Dendritic cell treated with granulocyte-macrophage colony-stimulating factor and Interleukin-4, amounts not matched to agents 40 ng/mL and 50 ng/mL, for 4 days (primary cell): ENCODE measurements around the gene ATP7B.
"Not testable (repeated sequence)": the region's sequence is repeated elsewhere in the genome, so short reads cannot be mapped to it uniquely, and the experiment has no call there.

Experiments
- H3K27ac Mint-ChIP-seq: one replicate; pipeline ENCODE4 v1.8.0; 2022; ENCODE audit warnings: mild to moderate bottlenecking, mixed read lengths
- H3K27me3 Mint-ChIP-seq: one replicate; pipeline ENCODE4 v1.8.0; 2022; ENCODE audit warnings: mild to moderate bottlenecking, mixed read lengths
- H3K36me3 Mint-ChIP-seq: one replicate; pipeline ENCODE4 v1.8.0; 2022; ENCODE audit warnings: low read depth, mixed read lengths
- H3K4me1 Mint-ChIP-seq: one replicate; pipeline ENCODE4 v1.8.0; 2022; ENCODE audit warnings: low read depth, mixed read lengths
- H3K4me3 Mint-ChIP-seq: one replicate; pipeline ENCODE4 v1.8.0; 2022; ENCODE audit warnings: mild to moderate bottlenecking, moderate library complexity, mixed read lengths
- H3K9me3 Mint-ChIP-seq: one replicate; pipeline ENCODE4 v1.8.0; 2022; ENCODE audit warnings: mixed read lengths
- intact Hi-C: fragments of 100-400 bp; cut with micrococcal nuclease; formaldehyde crosslinking; loops from one replicate; pipeline ENCODE4 v1.15.0; 2022

ATP7B gene

GRCh38 chr13:51999921-52000320 is 11.3 kb downstream of the ATP7B start:
- no peaks in the 10 kb centered on the region for H3K9me3 Mint-ChIP-seq
- intact Hi-C loops: loop anchor here (2.0 kb wide), 1 partner anchor 201 kb away; no protein-coding TSS in a partner anchor

GRCh38 chr13:51999510-51999911 is 11.7 kb downstream of the ATP7B start:
- no peaks in the 10 kb centered on the region for H3K36me3 Mint-ChIP-seq
- H3K4me3 Mint-ChIP-seq: no peak overlapping the region
- H3K4me1 Mint-ChIP-seq: peaks cover 16% of the 10 kb centered on the region
- no peaks in the 10 kb centered on the region for H3K9me3 Mint-ChIP-seq
- H3K27ac Mint-ChIP-seq: no peak overlapping the region
- peaks cover 11% of the 10 kb centered on the region for H3K27me3 Mint-ChIP-seq
- intact Hi-C loops: no loop called here

More at GRCh38 chr13:51999921-52000320, 11.3 kb downstream of the ATP7B start:
- Mint-ChIP-seq H3K4me1 (peaks cover 15% of the 10 kb centered on the region), H3K27me3 (peaks cover 11% of the 10 kb centered on the region), H3K27ac (no peak overlapping the region), H3K4me3 (no peak overlapping the region), H3K36me3 (no peaks in the 10 kb centered on the region)

GRCh38 chr13:51998723-51999509 is 12.3 kb downstream of the ATP7B start:
- Mint-ChIP-seq H3K9me3 (no peaks in the 10 kb centered on the region), H3K27ac (no peak overlapping the region), H3K4me3 (no peak overlapping the region), H3K36me3 (no peaks in the 10 kb centered on the region), H3K27me3 (peaks cover 11% of the 10 kb centered on the region), H3K4me1 (peaks cover 16% of the 10 kb centered on the region)
- intact Hi-C loops: no loop called here

GRCh38 chr13:51997641-51998330 is 13.5 kb downstream of the ATP7B start:
- Mint-ChIP-seq H3K9me3 (no peaks in the 10 kb centered on the region), H3K27me3 (peaks cover 11% of the 10 kb centered on the region), H3K4me3 (no peak overlapping the region), H3K27ac (no peak overlapping the region), H3K36me3 (no peaks in the 10 kb centered on the region), H3K4me1 (peaks cover 16% of the 10 kb centered on the region)
- intact Hi-C loops: no loop called here

- Mint-ChIP-seq H3K27me3 (peaks cover 11% of the 10 kb centered on the region), H3K4me3 (no peak overlapping the region), H3K36me3 (no peaks in the 10 kb centered on the region), H3K9me3 (no peaks in the 10 kb centered on the region), H3K4me1 (peaks cover 16% of the 10 kb centered on the region), H3K27ac (no peak overlapping the region)
- intact Hi-C loops: no loop called here
Observed at GRCh38 chr13:51997186-51997585, 14.1 kb downstream of the ATP7B start.

GRCh38 chr13:51996641-51997040 is 14.6 kb downstream of the ATP7B start:
- Mint-ChIP-seq H3K27ac (no peak overlapping the region), H3K9me3 (no peaks in the 10 kb centered on the region), H3K4me3 (no peak overlapping the region), H3K36me3 (no peaks in the 10 kb centered on the region), H3K27me3 (peaks cover 11% of the 10 kb centered on the region), H3K4me1 (peaks cover 16% of the 10 kb centered on the region)
- intact Hi-C loops: no loop called here

- Mint-ChIP-seq H3K4me1 (peaks cover 16% of the 10 kb centered on the region), H3K27ac (peak overlapping the region; percentile 50), H3K9me3 (no peaks in the 10 kb centered on the region), H3K4me3 (no peak overlapping the region), H3K27me3 (peaks cover 11% of the 10 kb centered on the region), H3K36me3 (no peaks in the 10 kb centered on the region)
- intact Hi-C loops: no loop called here
Observed at GRCh38 chr13:51995677-51996551, 15.3 kb downstream of the ATP7B start.

GRCh38 chr13:51993713-51994112 is 17.5 kb downstream of the ATP7B start:
- H3K27me3 Mint-ChIP-seq: peaks cover 4% of the 10 kb centered on the region
- intact Hi-C loops: no loop called here
- H3K4me3 Mint-ChIP-seq: no peak overlapping the region
- H3K36me3 Mint-ChIP-seq: no peaks in the 10 kb centered on the region
- no peaks in the 10 kb centered on the region for H3K9me3 Mint-ChIP-seq
- peaks cover 16% of the 10 kb centered on the region for H3K4me1 Mint-ChIP-seq
- no peak overlapping the region for H3K27ac Mint-ChIP-seq

- Mint-ChIP-seq H3K4me3 (no peak overlapping the region), H3K9me3 (no peaks in the 10 kb centered on the region), H3K27ac (no peak overlapping the region), H3K4me1 (no peaks in the 10 kb centered on the region), H3K36me3 (no peaks in the 10 kb centered on the region), H3K27me3 (peaks cover 4% of the 10 kb centered on the region)
- intact Hi-C loops: no loop called here
Observed at GRCh38 chr13:51988988-51989618, 22.1 kb downstream of the ATP7B start.

GRCh38 chr13:51984904-51985303 is 26.3 kb downstream of the ATP7B start:
- H3K4me1 Mint-ChIP-seq, H3K4me3 Mint-ChIP-seq, H3K27me3 Mint-ChIP-seq, intact Hi-C loops, H3K36me3 Mint-ChIP-seq, H3K9me3 Mint-ChIP-seq, H3K27ac Mint-ChIP-seq: not testable (repeated sequence)

GRCh38 chr13:51983292-51983691 is 28.0 kb downstream of the ATP7B start:
- H3K4me1 Mint-ChIP-seq, H3K4me3 Mint-ChIP-seq, intact Hi-C loops, H3K36me3 Mint-ChIP-seq, H3K27me3 Mint-ChIP-seq, H3K27ac Mint-ChIP-seq, H3K9me3 Mint-ChIP-seq: not testable (repeated sequence)

- H3K27ac Mint-ChIP-seq: no peak overlapping the region
- no peak overlapping the region for H3K4me3 Mint-ChIP-seq
- intact Hi-C loops: no loop called here
- H3K9me3 Mint-ChIP-seq: no peaks in the 10 kb centered on the region
- H3K4me1 Mint-ChIP-seq: no peaks in the 10 kb centered on the region
- no peaks in the 10 kb centered on the region for H3K36me3 Mint-ChIP-seq
- H3K27me3 Mint-ChIP-seq: peaks cover 4% of the 10 kb centered on the region
Observed at GRCh38 chr13:51981355-51981754, 29.9 kb downstream of the ATP7B start.

- no peak overlapping the region for H3K27ac Mint-ChIP-seq
- no peaks in the 10 kb centered on the region for H3K4me1 Mint-ChIP-seq
- H3K36me3 Mint-ChIP-seq: no peaks in the 10 kb centered on the region
- H3K27me3 Mint-ChIP-seq: peaks cover 4% of the 10 kb centered on the region
- intact Hi-C loops: no loop called here
- H3K9me3 Mint-ChIP-seq: no peaks in the 10 kb centered on the region
- H3K4me3 Mint-ChIP-seq: no peak overlapping the region
Observed at GRCh38 chr13:51980908-51981307, 30.3 kb downstream of the ATP7B start.
